CD14-positive monocyte (primary cell): ENCODE results near the gene NKD2. TPM values are rescaled to one million over a fixed set of nuclear protein-coding genes. Genes with fewer than 3 reads are reported as not detected.

Experiments
- DNase-seq, 3 donors: peaks; one replicate each; pipeline ENCODE4 v3.0.0-alpha.2; 2011 to 2022
- H2AFZ ChIP-seq: 2 replicates; pipeline ENCODE4 v1.6.0; 2012; ENCODE audit warnings: mild to moderate bottlenecking, low read depth, low read length, inconsistent platforms; ENCODE audit not compliant: insufficient read depth, poor library complexity, severe bottlenecking
- H3K27ac ChIP-seq, 2 donors: 1 replicate in 1 of 2; 2 replicates in 1 of 2; pipeline ENCODE4 v1.5.1; 2012 to 2013; ENCODE audit warnings: low read length in 2 of 2, control low read depth in 1 of 2, inconsistent platforms in 1 of 2, low read depth in 1 of 2, mild to moderate bottlenecking in 1 of 2
- H3K27me3 ChIP-seq, 2 donors: one replicate each; pipeline versions ENCODE4 v1.6.0 to v1.6.1; 2011 to 2013; ENCODE audit warnings: low read length in 2 of 2; ENCODE audit not compliant: control insufficient read depth in 2 of 2, insufficient read depth in 2 of 2
- H3K36me3 ChIP-seq, 2 donors: replicated peaks in 1 of 2; 1 replicate in 1 of 2; 2 replicates in 1 of 2; pipeline versions ENCODE4 v1.5.1 to v1.6.1; 2012 to 2013; ENCODE audit warnings: low read length in 2 of 2, control low read depth in 1 of 2, inconsistent platforms in 1 of 2, mild to moderate bottlenecking in 1 of 2; ENCODE audit not compliant: insufficient read depth in 2 of 2, control insufficient read depth in 1 of 2
- H3K4me1 ChIP-seq, 2 donors: 1 replicate in 1 of 2; 2 replicates in 1 of 2; pipeline versions ENCODE4 v1.5.1 to v1.6.1; 2012 to 2013; ENCODE audit warnings: low read length in 2 of 2, control low read depth in 1 of 2, inconsistent platforms in 1 of 2, mild to moderate bottlenecking in 1 of 2, moderate library complexity in 1 of 2; ENCODE audit not compliant: insufficient read depth in 2 of 2, control insufficient read depth in 1 of 2
- H3K4me2 ChIP-seq: replicated peaks from 2 replicates; pipeline ENCODE3; 2012; ENCODE audit warnings: low read length, moderate library complexity, mild to moderate bottlenecking; ENCODE audit not compliant: poor library complexity, severe bottlenecking; ENCODE audit errors: extremely low read depth
- H3K4me3 ChIP-seq, 3 experiments: fragments of 200-600 bp in 1 of 3; sonication (generic) in 1 of 3; replicated peaks in 1 of 3; 1 replicate in 2 of 3; 2 replicates in 1 of 3; pipeline ENCODE4 v1.5.1; 2011 to 2013; ENCODE audit warnings: low read length in 3 of 3, mild to moderate bottlenecking in 3 of 3, control low read depth in 2 of 3, low read depth in 2 of 3, inconsistent platforms in 1 of 3, moderate library complexity in 1 of 3
- H3K79me2 ChIP-seq: 2 replicates; pipeline ENCODE4 v1.6.0; 2012; ENCODE audit warnings: mild to moderate bottlenecking, control low read depth, inconsistent platforms, low read length, moderate library complexity; ENCODE audit not compliant: insufficient read depth
- H3K9ac ChIP-seq: 2 replicates; pipeline ENCODE4 v1.6.0; 2017; ENCODE audit warnings: low read length, mild to moderate bottlenecking; ENCODE audit not compliant: insufficient read depth, poor library complexity, severe bottlenecking
- H3K9me3 ChIP-seq, 2 donors: replicated peaks in 1 of 2; 1 replicate in 1 of 2; 2 replicates in 1 of 2; pipeline versions ENCODE4 v1.5.1 to v1.6.1; 2012 to 2013; ENCODE audit warnings: low read length in 2 of 2, control low read depth in 1 of 2; ENCODE audit not compliant: control insufficient read depth in 1 of 2, insufficient read depth in 1 of 2
- H4K20me1 ChIP-seq: 2 replicates; pipeline ENCODE4 v1.6.0; 2012; ENCODE audit warnings: mild to moderate bottlenecking, low read length, control low read depth, moderate library complexity; ENCODE audit not compliant: insufficient read depth
- H3K27ac Mint-ChIP-seq, 7 donors: one replicate each; pipeline ENCODE4 v1.8.0; 2020; ENCODE audit warnings: mild to moderate bottlenecking in 7 of 7, mixed read lengths in 7 of 7, moderate library complexity in 6 of 7, inconsistent platforms in 2 of 7
- H3K27me3 Mint-ChIP-seq, 3 donors: one replicate each; pipeline ENCODE4 v1.8.0; 2021 to 2022; ENCODE audit warnings: low read depth in 3 of 3, mild to moderate bottlenecking in 3 of 3, mixed read lengths in 3 of 3, moderate library complexity in 3 of 3, inconsistent platforms in 1 of 3
- H3K36me3 Mint-ChIP-seq, 2 donors: one replicate each; pipeline ENCODE4 v1.8.0; 2020; ENCODE audit warnings: mixed read lengths in 2 of 2, inconsistent platforms in 1 of 2, mild to moderate bottlenecking in 1 of 2
- H3K4me1 Mint-ChIP-seq: one replicate; pipeline ENCODE4 v1.8.0; 2020; ENCODE audit warnings: mild to moderate bottlenecking, mixed read lengths
- H3K4me3 Mint-ChIP-seq, 2 donors: one replicate each; pipeline ENCODE4 v1.8.0; 2020; ENCODE audit warnings: mild to moderate bottlenecking in 2 of 2, mixed read lengths in 2 of 2, moderate library complexity in 1 of 2
- H3K9me3 Mint-ChIP-seq, 7 donors: one replicate each; pipeline ENCODE4 v1.8.0; 2020 to 2022; ENCODE audit warnings: mixed read lengths in 7 of 7, mild to moderate bottlenecking in 6 of 7, moderate library complexity in 6 of 7, inconsistent platforms in 2 of 7
- CTCF ChIP-seq: fragments of 200-600 bp; IDR thresholded peaks from one replicate; pipeline ENCODE4 v1.8.0; 2022; ENCODE audit warnings: antibody characterized with exemption, mild to moderate bottlenecking
- WGBS: methylation state at CpG from one replicate; pipeline ENCODE4 v1.1.5; 2013; ENCODE audit warnings: missing lambda C conversion rate; ENCODE audit not compliant: insufficient coverage; 5-methylcytosine and 5-hydroxymethylcytosine counted together
- intact Hi-C, 2 donors: fragments of 100-400 bp; cut with micrococcal nuclease; formaldehyde crosslinking; loops; one replicate each; pipeline versions ENCODE4 v1.15.0 to v1.15.1; 2023
- polyA plus RNA-seq, 3 donors: library from polyadenylated mRNA; depleted of rRNA in 1 of 3; unstranded in 2 of 3; stranded (reverse) in 1 of 3; fragments of 300-500 nt in 2 of 3; fragments of >200 nt in 1 of 3; fragmentation: Illumina TruSeq in 2 of 3; gene quantifications; 1 replicate in 2 of 3; 2 replicates in 1 of 3; pipeline ENCODE4 v1.2.3, GENCODE V29; 2012 to 2021

The NKD2 gene
- polyA plus RNA-seq, 3 donors, result not detected

- no peak overlapping the region for H3K4me3 ChIP-seq
- H4K20me1 ChIP-seq, result no peaks in the 10 kb centered on the region
- TF ChIP-seq CTCF, result no peak
- peaks cover 0 to 14% (median 4%) of the 10 kb centered on the region in 7 donors for H3K9me3 Mint-ChIP-seq
- WGBS, result 85% methylated on average over 9 of the region's 13 CpGs
- H3K36me3 Mint-ChIP-seq, result no peaks in the 10 kb centered on the region
- H3K9me3 ChIP-seq, result no peaks in the 10 kb centered on the region
- no peaks in the 10 kb centered on the region for H3K4me1 ChIP-seq
- H3K4me2 ChIP-seq, result no peak overlapping the region
- no peak for DNase-seq
- no peaks in the 10 kb centered on the region for H3K79me2 ChIP-seq
- H3K27ac Mint-ChIP-seq, result no peak overlapping the region
- no peaks in the 10 kb centered on the region for H3K36me3 ChIP-seq
- H3K27me3 ChIP-seq, result peaks cover 4 to 48% of the 10 kb centered on the region in 2 donors
- no peak overlapping the region for H3K27ac ChIP-seq
- no peaks in the 10 kb centered on the region for H3K4me1 Mint-ChIP-seq
- peak overlapping the region in 1 of 2 donors; percentile 40 for H3K4me3 Mint-ChIP-seq
- no peak overlapping the region for H3K9ac ChIP-seq
- peaks cover 42 to 61% (median 52%) of the 10 kb centered on the region in 3 donors for H3K27me3 Mint-ChIP-seq
- intact Hi-C loops, result no loop called here
- no peak overlapping the region for H2AFZ ChIP-seq
Observed at GRCh38 chr5:1010641-1011046, 2.0 kb downstream of the NKD2 start.

GRCh38 chr5:1011226-1011631 lies 2.6 kb downstream of the NKD2 start:
- Mint-ChIP-seq H3K4me1 (no peaks in the 10 kb centered on the region), H3K4me3 (peak overlapping the region in 1 of 2 donors; percentile 75), H3K9me3 (peaks cover 0 to 14% (median 4%) of the 10 kb centered on the region in 7 donors), H3K27me3 (peaks cover 38 to 55% (median 46%) of the 10 kb centered on the region in 3 donors), H3K36me3 (no peaks in the 10 kb centered on the region), H3K27ac (no peak overlapping the region)
- intact Hi-C loops, result no loop called here
- TF ChIP-seq CTCF, result no peak
- DNase-seq, result no peak
- Histone ChIP-seq H4K20me1 (no peaks in the 10 kb centered on the region), H3K4me2 (no peak overlapping the region), H3K4me3 (no peak overlapping the region), H3K36me3 (no peaks in the 10 kb centered on the region), H3K9me3 (no peaks in the 10 kb centered on the region), H3K79me2 (no peaks in the 10 kb centered on the region), H3K27ac (no peak overlapping the region), H3K9ac (no peak overlapping the region), H2AFZ (no peak overlapping the region), H3K4me1 (no peaks in the 10 kb centered on the region), H3K27me3 (peaks cover 0 to 42% of the 10 kb centered on the region in 2 donors)
- WGBS, result 46% methylated on average over 8 of the region's 11 CpGs
